Activated CD8-positive, alpha-beta memory T cell treated with anti-CD3 and anti-CD28 coated beads, Interleukin-2, amount 10 ng/mL, durations not matched to agents 7 days and 5 days (primary cell): ENCODE data around the gene ABCC12. TPM values are rescaled to one million over a fixed set of nuclear protein-coding genes. Genes with fewer than 3 reads are reported as not detected.

Experiments used
- ATAC-seq: fragments of 150-1000 bp; cut with Tn5 transposase; one replicate; pipeline ENCODE4 v1.10.0; 2021; ENCODE audit warnings: moderate library complexity
- CTCF ChIA-PET: fragments of 350-600 bp; sonication (Branson Sonifier 250); formaldehyde crosslinking; loops from one replicate; lab custom pipeline; 2021; ENCODE audit warnings: antibody characterized with exemption; lab: Charles Lee
- DNase-seq: peaks from one replicate; pipeline ENCODE4 v3.0.0-alpha.2; 2020
- H3K27ac Mint-ChIP-seq: one replicate; pipeline ENCODE4 v1.8.0; 2021; ENCODE audit warnings: mild to moderate bottlenecking, mixed read lengths
- H3K27me3 Mint-ChIP-seq: one replicate; pipeline ENCODE4 v1.8.0; 2021; ENCODE audit warnings: mixed read lengths
- H3K36me3 Mint-ChIP-seq: one replicate; pipeline ENCODE4 v1.8.0; 2021; ENCODE audit warnings: mild to moderate bottlenecking, mixed read lengths
- H3K4me1 Mint-ChIP-seq: one replicate; pipeline ENCODE4 v1.8.0; 2021; ENCODE audit warnings: mixed read lengths
- H3K4me3 Mint-ChIP-seq: one replicate; pipeline ENCODE4 v1.8.0; 2021; ENCODE audit warnings: mild to moderate bottlenecking, moderate library complexity, mixed read lengths
- H3K9me3 Mint-ChIP-seq: one replicate; pipeline ENCODE4 v1.8.0; 2022; ENCODE audit warnings: low read depth, mixed read lengths
- total RNA-seq, 2 experiments: library from RNA; stranded (reverse); gene quantifications; one replicate each; pipeline ENCODE4 v1.2.3, GENCODE V29; 2021

The ABCC12 gene
- total RNA-seq, result not detected

DNA sequence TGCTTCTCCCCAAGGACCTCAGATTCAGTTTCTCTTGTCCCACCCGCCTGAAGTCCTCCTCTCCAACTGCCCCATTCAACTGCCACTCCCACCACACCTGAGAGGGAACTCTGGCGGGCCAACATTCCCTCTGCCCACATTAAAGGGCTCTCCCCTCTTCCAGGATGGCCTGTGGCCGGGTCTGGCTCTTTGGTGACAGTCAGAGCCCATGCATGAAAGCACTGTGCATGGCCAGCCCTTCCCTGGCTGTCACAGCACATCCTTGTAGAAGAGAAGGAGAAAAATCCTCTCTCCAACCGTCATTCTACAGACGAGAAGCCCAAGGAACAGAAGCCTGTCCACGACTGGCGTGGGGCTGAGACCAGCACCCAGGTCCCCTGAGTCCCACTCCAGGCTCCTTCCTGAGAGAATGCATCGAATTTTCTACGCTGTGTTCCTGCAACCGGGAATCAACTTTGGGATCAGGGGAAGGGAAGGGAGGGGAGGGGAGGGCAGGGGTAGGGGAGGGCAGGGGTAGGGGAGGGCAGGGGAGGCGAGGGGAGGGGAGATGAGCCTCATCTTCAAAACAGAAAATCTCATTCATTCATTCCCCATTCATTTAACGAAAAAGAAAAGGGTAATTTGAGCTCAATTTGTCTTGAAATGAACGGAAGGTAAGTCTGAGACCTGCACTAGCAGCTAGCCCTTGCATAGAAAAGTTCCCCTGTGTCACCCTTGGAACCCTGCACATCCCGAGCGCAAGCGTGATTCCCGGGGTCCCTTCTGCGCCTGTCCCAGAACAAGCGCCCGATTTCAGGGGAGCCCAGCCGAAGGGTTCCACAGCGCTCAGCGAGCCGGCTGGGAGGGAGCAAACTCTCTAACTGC is at the start of gene ABCC12:
ABCC12 (minus strand) TSS at position 68 of the 864 bp plus-strand sequence. CDS start 9,569 bp downstream, outside the sequence.
- DNase-seq (no peak), ATAC-seq (no peak)
- Mint-ChIP-seq H3K4me1 (peaks cover 23% of the 10 kb centered on the region), H3K36me3 (no peaks in the 10 kb centered on the region), H3K4me3 (no peak within 1 kb of the TSS), H3K9me3 (no peaks in the 10 kb centered on the region), H3K27me3 (peaks cover 50% of the 10 kb centered on the region), H3K27ac (no peak within 1 kb of the TSS)
- CTCF ChIA-PET, result interaction anchor here (0.7 to 4.5 kb wide), 8 partner anchors 8 to 1208 kb away, joined by 3 to 38 read pairs (median 4); partner anchors contain the start of gene NETO2

DNA sequence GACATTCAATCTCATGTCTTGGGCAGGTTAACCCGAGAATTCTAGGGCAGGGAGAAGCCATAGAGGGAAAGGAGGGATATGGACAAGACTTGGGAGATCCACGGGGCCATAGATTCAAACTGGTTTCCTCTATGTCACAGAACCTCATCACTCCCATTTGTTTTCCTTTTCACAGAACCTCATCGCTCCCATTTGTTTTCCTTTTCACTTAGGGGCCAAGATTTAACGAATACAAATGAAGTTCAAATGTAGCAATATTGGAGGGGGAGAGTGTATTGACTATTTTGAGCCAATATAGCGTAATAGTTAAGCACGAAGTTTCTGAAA is 49.0 kb upstream of the ABCC12 start:
- CTCF ChIA-PET, result no interaction called here
- H3K36me3 Mint-ChIP-seq, result no peaks in the 10 kb centered on the region
- H3K4me3 Mint-ChIP-seq, result no peak overlapping the region
- H3K4me1 Mint-ChIP-seq, result no peaks in the 10 kb centered on the region
- ATAC-seq, result no peak
- H3K27ac Mint-ChIP-seq, result no peak overlapping the region
- H3K27me3 Mint-ChIP-seq, result peaks cover 28% of the 10 kb centered on the region
- no peaks in the 10 kb centered on the region for H3K9me3 Mint-ChIP-seq
- DNase-seq, result no peak

DNA sequence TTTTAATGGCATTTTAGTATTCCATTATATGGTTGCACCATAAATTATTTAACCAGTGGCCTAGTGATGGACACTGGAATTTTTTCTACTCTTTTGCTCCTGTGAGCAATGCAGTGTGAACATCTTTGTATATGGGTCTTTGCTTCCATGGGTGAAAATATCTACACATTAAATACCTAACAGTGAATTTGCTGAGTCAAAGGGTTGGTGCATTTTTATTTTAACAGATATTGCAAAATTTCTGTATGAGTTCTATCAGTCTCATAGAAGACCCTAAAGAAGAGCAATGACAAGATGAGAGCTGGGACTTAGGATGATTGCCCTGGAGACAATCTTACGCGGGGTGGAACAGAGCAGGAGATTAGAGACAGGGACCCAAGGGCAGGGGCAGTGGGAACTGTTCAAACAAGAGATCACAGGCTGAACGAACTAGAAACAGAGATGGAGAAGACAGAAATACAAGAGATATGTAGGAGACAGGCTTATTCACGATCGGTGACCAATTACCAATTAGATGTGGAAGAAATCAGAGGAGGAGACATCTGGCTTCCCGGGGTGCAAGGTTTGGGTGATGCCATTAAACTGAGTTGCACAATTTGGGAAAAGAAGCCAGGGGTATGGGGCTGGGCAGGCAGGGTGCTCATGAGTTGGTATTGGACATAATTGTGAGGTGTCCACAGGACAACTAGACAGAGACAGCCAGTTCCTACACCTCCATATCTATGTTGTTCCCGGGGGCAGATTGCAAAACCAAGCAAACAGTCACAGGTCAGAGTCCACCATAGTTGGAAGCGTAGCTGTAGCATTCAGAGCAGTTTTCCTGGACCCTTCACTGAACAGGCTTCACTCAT is 48.4 kb upstream of the ABCC12 start:
- no peaks in the 10 kb centered on the region for H3K4me1 Mint-ChIP-seq
- H3K36me3 Mint-ChIP-seq, result no peaks in the 10 kb centered on the region
- no peak for ATAC-seq
- no peak overlapping the region for H3K27ac Mint-ChIP-seq
- CTCF ChIA-PET, result no interaction called here
- H3K9me3 Mint-ChIP-seq, result no peaks in the 10 kb centered on the region
- no peak overlapping the region for H3K4me3 Mint-ChIP-seq
- no peak for DNase-seq
- H3K27me3 Mint-ChIP-seq, result peaks cover 28% of the 10 kb centered on the region

DNA sequence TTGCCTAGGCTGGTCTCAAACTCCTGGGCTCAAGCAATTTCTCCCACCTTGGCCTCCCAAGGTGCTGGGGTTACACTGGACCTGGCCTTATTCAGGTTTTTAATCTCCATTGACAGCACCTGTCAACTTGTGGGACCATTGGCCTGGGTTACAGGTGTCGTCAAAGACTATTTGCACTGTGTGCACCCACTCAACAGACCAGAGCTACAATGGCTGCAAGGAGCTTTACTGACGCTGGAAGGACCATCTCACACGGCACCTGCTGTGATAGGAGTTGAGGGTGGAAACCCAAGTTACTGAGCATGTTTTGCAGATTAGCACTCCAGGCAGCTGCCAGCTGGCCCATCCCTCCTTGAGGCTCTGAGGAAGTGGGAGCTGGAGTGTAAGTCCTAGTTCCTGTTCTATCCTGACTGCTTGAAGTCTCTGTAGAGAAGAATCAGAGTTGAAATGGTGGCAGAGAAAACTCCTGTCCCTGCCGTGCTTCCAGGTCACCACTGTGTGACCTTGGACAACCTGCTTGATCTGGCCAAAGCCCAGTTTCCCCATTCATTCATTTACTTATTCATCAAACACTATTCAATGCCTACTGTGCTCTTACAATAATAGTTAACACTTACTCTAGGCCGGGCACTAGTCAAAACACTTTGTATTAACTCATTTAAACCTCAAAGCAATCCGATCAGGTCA is 45.9 kb upstream of the ABCC12 start:
- CTCF ChIA-PET, result no interaction called here
- H3K27ac Mint-ChIP-seq, result no peak overlapping the region
- no peak overlapping the region for H3K4me3 Mint-ChIP-seq
- DNase-seq (no peak), ATAC-seq (no peak)
- H3K9me3 Mint-ChIP-seq, result no peaks in the 10 kb centered on the region
- no peaks in the 10 kb centered on the region for H3K36me3 Mint-ChIP-seq
- no peaks in the 10 kb centered on the region for H3K4me1 Mint-ChIP-seq
- peaks cover 27% of the 10 kb centered on the region for H3K27me3 Mint-ChIP-seq

DNA sequence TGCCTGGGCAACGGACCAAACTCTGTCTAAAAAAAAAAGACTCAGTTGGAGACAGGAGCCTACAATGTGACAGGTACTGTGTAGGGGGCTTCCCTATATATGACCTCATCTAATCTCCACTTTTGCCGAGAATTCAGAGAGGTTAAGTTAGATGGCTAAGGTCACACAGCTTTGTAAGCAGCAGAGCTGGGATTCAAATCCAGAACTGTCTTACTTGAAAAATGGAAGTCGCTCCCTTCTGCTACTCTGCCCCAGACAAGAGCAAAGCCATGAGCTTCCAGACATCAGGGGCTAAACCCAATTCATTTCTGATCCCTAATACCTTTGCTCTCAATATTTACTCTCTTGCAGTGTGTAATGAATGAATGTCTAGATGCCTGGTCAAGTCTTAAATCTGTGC is 41.5 kb upstream of the ABCC12 start:
- no peak for ATAC-seq

DNA sequence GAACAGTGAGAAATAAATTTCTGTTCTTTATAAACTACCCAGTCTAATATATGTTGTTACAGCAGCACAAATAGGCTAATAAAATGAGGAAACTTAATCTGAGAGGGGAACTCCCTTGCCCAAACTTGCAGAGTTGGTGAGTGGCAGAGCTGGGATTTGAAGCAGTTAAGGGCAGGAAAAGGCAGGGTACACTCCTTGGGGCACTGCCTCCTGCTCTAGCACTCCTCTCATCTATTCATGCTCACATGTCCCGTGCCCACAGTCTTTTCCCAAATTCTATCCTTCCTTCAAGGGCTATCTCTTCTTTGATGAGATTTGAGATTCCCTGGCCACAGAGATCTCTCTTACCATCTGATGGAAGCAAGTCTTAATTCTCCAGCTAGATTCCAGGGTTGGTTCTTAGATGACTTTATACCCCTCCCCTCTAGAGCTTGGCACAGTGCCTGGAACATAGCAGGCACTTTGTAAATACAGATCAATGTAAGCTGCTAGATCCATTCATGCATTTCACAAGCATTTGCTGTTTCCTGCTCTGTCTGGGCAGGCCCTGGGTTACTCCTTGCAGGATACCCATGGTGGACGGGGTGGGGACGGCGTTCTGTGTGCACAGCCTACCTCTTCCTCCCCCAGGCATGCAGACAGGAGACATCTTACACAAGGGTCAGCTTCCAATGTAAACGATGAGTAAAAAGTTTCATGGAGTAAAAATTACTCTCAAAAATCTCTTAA is 39.2 kb upstream of the ABCC12 start:
- DNase-seq (no peak), ATAC-seq (no peak)
- Mint-ChIP-seq H3K27ac (no peak overlapping the region), H3K4me3 (no peak overlapping the region), H3K9me3 (no peaks in the 10 kb centered on the region), H3K4me1 (peaks cover under 1% of the 10 kb centered on the region), H3K36me3 (no peaks in the 10 kb centered on the region), H3K27me3 (peaks cover 11% of the 10 kb centered on the region)
- CTCF ChIA-PET, result no interaction called here

More for the DNA sequence above, 41.5 kb upstream of the ABCC12 start:
- Mint-ChIP-seq H3K27me3 (peaks cover 21% of the 10 kb centered on the region), H3K27ac (no peak overlapping the region), H3K4me1 (no peaks in the 10 kb centered on the region), H3K9me3 (no peaks in the 10 kb centered on the region), H3K4me3 (no peak overlapping the region), H3K36me3 (no peaks in the 10 kb centered on the region)
- CTCF ChIA-PET, result no interaction called here
- DNase-seq, result no peak

DNA sequence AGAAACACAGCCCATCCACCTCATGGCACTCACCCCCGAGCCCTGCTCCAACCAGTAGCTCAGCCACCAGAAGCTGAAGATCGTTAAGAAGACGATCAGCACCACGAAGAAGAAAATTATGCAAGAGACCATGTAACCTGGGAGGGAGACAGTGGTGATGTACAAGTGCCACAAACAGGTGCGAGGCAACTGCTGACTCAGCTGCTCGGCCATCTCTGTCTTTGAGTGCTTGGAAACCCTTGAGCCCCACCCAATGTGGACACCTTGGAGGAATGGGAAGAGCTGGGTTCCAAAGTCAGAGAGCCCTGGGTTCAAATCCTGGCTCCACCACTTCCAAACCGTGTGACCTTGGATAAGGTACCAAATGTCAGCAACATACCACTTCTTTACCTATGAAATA is 38.1 kb upstream of the ABCC12 start:
- H3K4me3 Mint-ChIP-seq, result no peak overlapping the region
- CTCF ChIA-PET, result no interaction called here
- H3K27ac Mint-ChIP-seq, result no peak overlapping the region
- peaks cover 8% of the 10 kb centered on the region for H3K4me1 Mint-ChIP-seq
- H3K9me3 Mint-ChIP-seq, result no peaks in the 10 kb centered on the region
- DNase-seq, result no peak
- ATAC-seq, result no peak
- H3K27me3 Mint-ChIP-seq, result peaks cover 8% of the 10 kb centered on the region
- H3K36me3 Mint-ChIP-seq, result no peaks in the 10 kb centered on the region

DNA sequence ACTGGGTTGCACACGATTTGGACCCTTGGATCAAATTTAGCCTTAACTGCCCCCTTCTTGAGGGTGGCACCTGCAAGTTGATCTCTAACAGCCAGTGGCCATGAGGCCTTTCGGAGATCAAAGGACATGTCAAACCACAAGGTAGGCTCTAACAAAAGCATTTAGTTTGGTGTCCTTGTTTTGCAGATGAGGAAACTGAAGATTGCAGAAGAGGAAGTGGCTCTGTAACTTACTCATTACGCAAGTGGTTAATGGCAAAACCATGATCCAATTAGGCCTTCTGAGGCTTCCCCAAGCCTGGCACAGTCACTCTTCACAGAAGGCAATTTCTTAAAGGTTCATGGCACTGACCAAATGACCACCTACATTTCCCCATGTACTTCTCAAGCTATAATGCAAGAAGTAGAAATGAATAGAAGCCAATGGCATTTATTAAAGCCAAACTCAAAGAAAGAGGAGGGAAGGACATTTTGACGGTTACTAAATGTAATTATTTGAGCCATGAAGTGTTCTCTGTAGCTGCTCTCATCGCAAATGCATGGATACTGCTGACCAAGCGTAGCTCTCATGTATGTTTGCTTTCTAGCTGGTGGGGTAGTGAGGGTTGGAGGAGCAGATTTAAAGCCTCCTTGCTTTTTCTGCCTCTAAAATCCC is 32.8 kb upstream of the ABCC12 start:
- H3K27ac Mint-ChIP-seq, result peak overlapping the region; percentile 52
- H3K27me3 Mint-ChIP-seq, result peaks cover 7% of the 10 kb centered on the region
- DNase-seq, result no peak
- no peaks in the 10 kb centered on the region for H3K36me3 Mint-ChIP-seq
- CTCF ChIA-PET, result interaction anchor here (1.6 to 2.9 kb wide), 3 partner anchors 15 to 433 kb away, joined by 3 to 8 read pairs (median 4); no protein-coding TSS in a partner anchor
- no peaks in the 10 kb centered on the region for H3K9me3 Mint-ChIP-seq
- no peak overlapping the region for H3K4me3 Mint-ChIP-seq
- H3K4me1 Mint-ChIP-seq, result peaks cover 18% of the 10 kb centered on the region
- peak; percentile 27 for ATAC-seq

DNA sequence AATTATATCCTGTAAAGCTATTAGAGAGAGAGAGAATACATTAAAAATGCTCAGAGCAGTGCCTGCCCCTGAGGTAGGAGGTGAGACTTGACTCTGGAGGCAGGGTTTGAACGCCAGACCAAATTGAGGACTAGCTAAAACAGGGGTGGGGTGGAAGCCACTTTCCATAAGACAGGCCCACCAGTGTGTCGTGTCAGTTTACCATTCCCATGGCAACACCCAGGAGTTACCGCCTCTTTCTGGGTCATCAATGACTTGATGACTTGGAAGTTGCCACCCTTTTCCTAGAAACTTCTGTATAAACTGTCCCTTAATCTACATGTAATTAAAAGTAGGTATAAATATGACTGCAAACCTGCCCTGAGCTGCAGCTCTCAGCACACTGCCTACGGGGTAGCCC is 32.0 kb upstream of the ABCC12 start:
- no peak overlapping the region for H3K4me3 Mint-ChIP-seq
- H3K9me3 Mint-ChIP-seq, result no peaks in the 10 kb centered on the region
- H3K4me1 Mint-ChIP-seq, result peaks cover 18% of the 10 kb centered on the region
- ATAC-seq, result no peak
- CTCF ChIA-PET, result interaction anchor here (1.6 to 2.9 kb wide), 3 partner anchors 14 to 434 kb away, joined by 3 to 8 read pairs (median 4); no protein-coding TSS in a partner anchor
- no peaks in the 10 kb centered on the region for H3K36me3 Mint-ChIP-seq
- H3K27me3 Mint-ChIP-seq, result peaks cover 7% of the 10 kb centered on the region
- no peak overlapping the region for H3K27ac Mint-ChIP-seq
- DNase-seq, result no peak

DNA sequence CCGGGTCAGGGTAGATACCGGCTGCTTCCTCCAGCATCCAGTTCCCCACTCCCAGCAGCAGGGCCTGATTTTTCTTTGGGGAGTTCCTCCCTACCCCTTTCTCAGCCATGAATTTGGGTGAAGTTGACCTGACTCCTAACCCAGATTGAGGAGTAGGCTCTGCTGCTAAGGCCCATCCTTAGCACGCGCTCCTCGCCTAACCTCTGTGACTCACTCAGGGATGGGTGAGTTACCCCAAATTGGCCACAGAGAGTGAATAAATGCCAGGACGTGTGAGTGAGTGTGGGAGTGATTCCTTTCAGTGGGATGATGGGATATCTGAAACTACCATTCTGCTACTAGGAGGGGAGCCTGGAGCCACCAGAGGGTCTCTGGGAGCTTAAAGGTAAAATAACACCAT is 28.9 kb upstream of the ABCC12 start:
- Mint-ChIP-seq H3K9me3 (no peaks in the 10 kb centered on the region), H3K27me3 (peaks cover 7% of the 10 kb centered on the region), H3K4me1 (peaks cover 15% of the 10 kb centered on the region), H3K4me3 (no peak overlapping the region), H3K27ac (no peak overlapping the region), H3K36me3 (no peaks in the 10 kb centered on the region)
- no peak for ATAC-seq
- DNase-seq, result no peak
- CTCF ChIA-PET, result no interaction called here

DNA sequence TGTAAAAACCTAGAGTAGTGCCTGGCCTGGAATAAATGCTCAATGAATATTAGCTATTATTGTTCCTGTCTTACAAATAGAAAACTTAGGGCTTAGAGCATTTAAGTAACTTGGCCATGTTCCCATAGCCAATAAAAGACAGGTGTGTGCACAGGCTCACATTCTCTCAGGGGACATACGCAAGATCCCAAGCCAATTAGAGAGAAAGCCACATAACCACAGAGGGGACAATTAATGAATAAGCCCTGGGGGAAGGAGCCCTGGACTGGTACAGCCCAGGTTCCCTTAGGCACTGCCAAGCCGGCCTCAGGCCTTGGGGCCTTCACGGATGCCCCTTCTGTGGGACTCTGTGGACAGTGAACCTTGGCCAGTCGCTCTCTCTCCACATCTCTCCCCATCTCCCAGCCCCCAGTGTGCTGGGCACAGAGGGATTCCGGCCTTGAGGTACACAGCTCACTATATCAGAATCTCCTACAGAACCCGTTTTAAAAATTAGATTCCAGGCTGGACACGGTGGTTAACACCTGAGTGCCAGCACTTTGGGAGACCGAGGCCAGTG is 27.3 kb upstream of the ABCC12 start:
- H3K9me3 Mint-ChIP-seq, result no peaks in the 10 kb centered on the region
- CTCF ChIA-PET, result interaction anchor here (0.9 to 1.4 kb wide), 2 partner anchors 440 to 1041 kb away, joined by 3 to 4 read pairs; no protein-coding TSS in a partner anchor
- H3K27ac Mint-ChIP-seq, result no peak overlapping the region
- peaks cover 7% of the 10 kb centered on the region for H3K27me3 Mint-ChIP-seq
- peaks cover 2% of the 10 kb centered on the region for H3K4me1 Mint-ChIP-seq
- no peak for ATAC-seq
- H3K4me3 Mint-ChIP-seq, result no peak overlapping the region
- no peak for DNase-seq
- H3K36me3 Mint-ChIP-seq, result no peaks in the 10 kb centered on the region
